IPS-18c (cell line): ENCODE measurements around the gene RALGAPA1.
"Not testable (repeated sequence)": the region's sequence is repeated elsewhere in the genome, so short reads cannot be mapped to it uniquely, and the experiment has no call there.

Source experiments
- H3K4me3 ChIP-seq: 2 replicates; pipeline ENCODE4 v1.7.0; 2013; ENCODE audit warnings: low read depth, mild to moderate bottlenecking, low read length, moderate library complexity; ENCODE audit not compliant: insufficient read depth
- H3K9me3 ChIP-seq: one replicate; pipeline ENCODE4 v1.6.1; 2013; ENCODE audit warnings: mild to moderate bottlenecking, low read length, moderate library complexity; ENCODE audit not compliant: control insufficient read depth, insufficient read depth

The RALGAPA1 gene

GRCh38 chr14:35741345-35742031 lies 67.6 kb downstream of the RALGAPA1 start:
- Histone ChIP-seq H3K9me3 (no peaks in the 10 kb centered on the region), H3K4me3 (no peak overlapping the region)

GRCh38 chr14:35740215-35740614 lies 68.9 kb downstream of the RALGAPA1 start:
- H3K4me3 ChIP-seq: no peak overlapping the region
- no peaks in the 10 kb centered on the region for H3K9me3 ChIP-seq

- H3K9me3 ChIP-seq, H3K4me3 ChIP-seq: not testable (repeated sequence)
Observed at GRCh38 chr14:35735163-35735562, 73.9 kb downstream of the RALGAPA1 start.

DNA sequence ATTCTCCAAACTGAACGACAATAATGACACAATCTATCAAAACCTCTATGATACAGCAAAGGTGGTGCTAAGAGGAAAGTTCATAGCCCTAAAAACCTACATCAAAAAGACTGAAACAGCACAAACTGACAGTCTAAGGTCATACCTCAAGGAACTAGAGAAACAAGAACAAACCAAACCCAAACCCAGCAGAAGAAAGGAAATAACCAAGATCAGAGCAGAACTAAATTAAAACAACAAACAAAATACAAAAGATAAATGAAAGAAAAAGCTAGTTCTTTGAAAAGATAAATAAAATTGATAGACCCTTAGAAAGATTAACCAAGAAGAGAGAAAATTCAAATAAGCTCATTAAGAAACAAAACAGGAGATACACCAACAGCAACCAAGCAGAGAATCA lies 75.6 kb downstream of the RALGAPA1 start:
- H3K4me3 ChIP-seq, H3K9me3 ChIP-seq: not testable (repeated sequence)

GRCh38 chr14:35730871-35731270 lies 78.2 kb downstream of the RALGAPA1 start:
- Histone ChIP-seq H3K9me3 (no peaks in the 10 kb centered on the region), H3K4me3 (no peak overlapping the region)

GRCh38 chr14:35727764-35728163 lies 81.3 kb downstream of the RALGAPA1 start:
- Histone ChIP-seq H3K4me3 (no peak overlapping the region), H3K9me3 (no peaks in the 10 kb centered on the region)

DNA sequence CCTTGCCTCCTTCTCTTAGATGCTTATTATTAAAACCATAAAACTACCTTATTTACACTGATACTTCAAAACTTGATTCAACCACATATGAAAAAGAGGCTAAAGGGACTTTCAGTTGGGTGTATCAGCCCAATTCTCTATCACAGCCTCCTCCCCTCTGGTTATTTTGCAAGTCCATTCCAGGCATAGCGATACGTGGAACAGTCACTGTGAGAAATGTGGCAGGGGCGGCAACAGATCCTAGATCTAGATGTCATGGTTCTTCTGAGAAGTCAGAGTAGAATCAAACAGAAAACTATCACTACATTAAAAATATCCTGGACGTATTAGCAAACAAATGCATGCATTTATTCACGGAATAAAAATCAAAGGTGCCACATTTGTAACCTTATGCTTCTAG lies 83.2 kb downstream of the RALGAPA1 start:
- no peak overlapping the region for H3K4me3 ChIP-seq
- H3K9me3 ChIP-seq: no peaks in the 10 kb centered on the region

GRCh38 chr14:35715079-35715478 lies 94.0 kb downstream of the RALGAPA1 start:
- H3K9me3 ChIP-seq: no peaks in the 10 kb centered on the region
- no peak overlapping the region for H3K4me3 ChIP-seq

DNA sequence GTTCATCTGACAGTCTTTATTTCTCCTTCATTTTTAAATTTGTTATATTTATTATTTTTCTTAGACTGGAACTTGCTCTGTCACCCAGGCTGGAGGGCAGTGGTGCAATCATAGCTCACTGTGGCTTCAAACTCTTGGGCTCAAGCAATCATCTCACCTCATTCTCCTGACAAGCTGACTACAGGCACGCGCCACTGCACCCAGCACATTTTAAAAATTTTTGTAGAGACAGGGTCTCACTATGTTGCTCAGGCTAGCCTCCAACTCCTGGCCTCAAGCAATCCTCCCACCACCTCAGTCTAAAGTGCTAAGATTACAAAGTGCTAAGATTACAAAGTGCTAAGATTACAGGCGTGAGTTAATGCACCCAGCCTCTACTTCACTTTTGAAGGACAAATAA lies 96.6 kb downstream of the RALGAPA1 start:
- Histone ChIP-seq H3K9me3 (no peaks in the 10 kb centered on the region), H3K4me3 (no peak overlapping the region)

DNA sequence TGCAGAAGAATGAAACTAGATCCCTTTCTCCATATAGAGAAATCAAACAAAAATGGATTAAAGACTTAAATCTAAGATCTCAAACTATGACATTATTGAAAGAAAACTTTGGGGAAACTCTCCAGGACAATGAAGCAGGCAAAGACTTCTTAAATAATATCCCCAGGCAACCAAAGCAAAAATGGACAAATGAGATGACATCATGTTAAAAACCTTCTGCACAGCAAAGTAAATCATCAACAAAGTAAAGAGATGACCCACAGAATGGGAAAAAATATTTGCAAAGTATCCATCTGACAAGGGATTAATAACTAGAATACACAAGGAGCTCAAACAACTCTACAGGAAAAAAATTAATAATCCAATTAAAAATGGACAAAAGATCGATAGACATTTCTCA lies 101.0 kb downstream of the RALGAPA1 start:
- no peak overlapping the region for H3K4me3 ChIP-seq
- no peaks in the 10 kb centered on the region for H3K9me3 ChIP-seq

GRCh38 chr14:35705636-35706035 lies 103.5 kb downstream of the RALGAPA1 start:
- no peaks in the 10 kb centered on the region for H3K9me3 ChIP-seq
- no peak overlapping the region for H3K4me3 ChIP-seq

DNA sequence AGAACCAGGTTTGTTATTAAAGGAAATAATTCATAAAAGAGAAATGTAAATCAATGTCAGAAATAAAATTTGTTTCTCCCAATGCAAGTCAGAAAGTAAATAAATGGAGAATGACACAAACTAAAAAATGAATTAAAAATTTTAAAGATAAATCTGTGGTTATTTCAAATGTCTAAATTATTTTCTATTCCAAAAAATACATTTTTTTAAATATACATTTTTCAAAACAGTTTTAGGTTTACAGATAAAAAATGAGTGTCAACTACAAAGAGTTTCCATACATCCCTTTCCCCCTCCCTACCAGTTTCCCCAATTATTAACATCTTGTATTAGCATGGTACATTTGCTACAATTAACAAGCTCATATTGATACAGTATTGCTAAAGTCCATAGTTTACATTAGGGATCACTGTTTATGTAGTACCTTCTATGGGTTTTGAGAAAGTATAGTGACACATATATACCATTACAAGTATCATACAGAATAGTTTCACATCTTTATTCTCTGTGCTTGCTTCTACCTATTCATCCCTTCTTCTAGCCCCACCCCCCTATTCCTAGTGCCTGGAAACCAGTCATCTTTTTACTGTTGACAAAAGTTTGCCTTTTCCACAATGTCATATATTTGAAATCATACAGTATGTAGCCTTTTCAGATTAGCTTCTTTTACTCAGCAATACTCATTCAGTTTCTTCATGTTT lies 104.2 kb downstream of the RALGAPA1 start:
- Histone ChIP-seq H3K4me3 (no peak overlapping the region), H3K9me3 (no peaks in the 10 kb centered on the region)

- Histone ChIP-seq H3K4me3 (no peak overlapping the region), H3K9me3 (no peaks in the 10 kb centered on the region)
Observed at GRCh38 chr14:35701531-35701930, 107.6 kb downstream of the RALGAPA1 start.

GRCh38 chr14:35699791-35700444 lies 109.2 kb downstream of the RALGAPA1 start:
- no peaks in the 10 kb centered on the region for H3K9me3 ChIP-seq
- H3K4me3 ChIP-seq: no peak overlapping the region

GRCh38 chr14:35696575-35696974 lies 112.5 kb downstream of the RALGAPA1 start:
- no peak overlapping the region for H3K4me3 ChIP-seq
- H3K9me3 ChIP-seq: no peaks in the 10 kb centered on the region

DNA sequence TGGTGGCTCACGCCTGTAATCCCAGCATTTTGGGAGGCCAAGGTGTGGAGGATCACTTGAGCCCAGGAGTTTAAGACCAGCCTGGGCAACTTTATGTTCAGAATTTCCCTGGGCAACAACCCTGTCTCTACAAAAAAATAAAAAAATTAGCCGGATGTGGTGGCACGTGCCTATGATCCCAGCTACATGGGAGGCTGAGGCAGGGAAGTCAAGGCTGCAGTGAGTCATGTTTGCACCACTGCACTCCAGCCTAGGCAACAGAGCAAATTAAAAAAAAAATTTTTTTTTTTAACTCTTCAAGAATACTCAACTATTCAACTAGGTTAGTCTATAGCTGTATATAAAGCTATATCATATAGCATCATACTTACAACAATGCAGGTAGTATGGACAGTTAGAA lies 113.0 kb downstream of the RALGAPA1 start:
- no peak overlapping the region for H3K4me3 ChIP-seq
- H3K9me3 ChIP-seq: no peaks in the 10 kb centered on the region

DNA sequence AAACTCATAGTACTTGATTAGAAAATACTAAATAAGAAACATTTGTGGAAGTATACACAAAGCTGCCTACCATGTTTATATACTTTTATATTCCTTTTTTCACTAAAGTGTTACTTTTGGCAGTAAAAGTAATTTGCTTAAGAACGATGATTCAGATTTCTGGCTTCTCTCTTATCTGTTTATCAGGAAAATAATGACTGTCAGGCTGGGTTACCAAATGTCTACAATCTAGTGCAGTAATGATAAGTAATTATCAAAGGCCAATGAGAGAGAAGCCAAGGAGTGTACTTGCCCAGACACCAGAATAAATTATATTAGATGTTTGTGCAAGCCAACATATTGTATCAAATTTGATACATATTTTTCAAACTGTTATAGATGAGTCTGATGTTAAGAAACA lies 113.4 kb downstream of the RALGAPA1 start:
- Histone ChIP-seq H3K4me3 (no peak overlapping the region), H3K9me3 (no peaks in the 10 kb centered on the region)

- Histone ChIP-seq H3K4me3 (no peak overlapping the region), H3K9me3 (no peaks in the 10 kb centered on the region)
Observed at GRCh38 chr14:35695072-35695471, 114.0 kb downstream of the RALGAPA1 start.
